Measurements from ENCODE around the gene MAPK8IP2.

The MAPK8IP2 gene

GRCh38 chr22:50621356-50621880 lies 20.8 kb downstream of the MAPK8IP2 start:
- TF ChIP-seq FOXP2 (optimal IDR thresholded peaks at IDR 0.05; ENCODE audit: borderline replicate concordance, extremely low read depth, extremely low read length, insufficient read depth) (no peak), POLR2AphosphoS5 (IDR thresholded peaks at IDR 0.05; ENCODE audit: low read depth, low read length) (no peak), SIN3A (IDR thresholded peaks at IDR 0.05; ENCODE audit: borderline replicate concordance, insufficient read depth, low read length) (no peak), REST (IDR thresholded peaks at IDR 0.05; ENCODE audit: insufficient read depth in 1 of 2, low read depth in 2 of 2, low read length in 2 of 2) (no peak), TAF1 (IDR thresholded peaks at IDR 0.05; ENCODE audit: borderline replicate concordance, insufficient read depth, low read length) (no peak)

GRCh38 chr22:50621948-50622722 lies 21.5 kb downstream of the MAPK8IP2 start:
- TF ChIP-seq FOXP2 (optimal IDR thresholded peaks at IDR 0.05; ENCODE audit: borderline replicate concordance, extremely low read depth, extremely low read length, insufficient read depth) (no peak), REST (IDR thresholded peaks at IDR 0.05; ENCODE audit: insufficient read depth in 1 of 2, low read depth in 2 of 2, low read length in 2 of 2) (no peak), TAF1 (IDR thresholded peaks at IDR 0.05; ENCODE audit: borderline replicate concordance, insufficient read depth, low read length) (no peak), POLR2AphosphoS5 (IDR thresholded peaks at IDR 0.05; ENCODE audit: low read depth, low read length) (no peak), SIN3A (IDR thresholded peaks at IDR 0.05; ENCODE audit: borderline replicate concordance, insufficient read depth, low read length) (no peak)

- TF ChIP-seq REST (IDR thresholded peaks at IDR 0.05; ENCODE audit: insufficient read depth in 1 of 2, low read depth in 2 of 2, low read length in 2 of 2) (no peak), TAF1 (IDR thresholded peaks at IDR 0.05; ENCODE audit: borderline replicate concordance, insufficient read depth, low read length) (no peak), FOXP2 (optimal IDR thresholded peaks at IDR 0.05; ENCODE audit: borderline replicate concordance, extremely low read depth, extremely low read length, insufficient read depth) (no peak), SIN3A (IDR thresholded peaks at IDR 0.05; ENCODE audit: borderline replicate concordance, insufficient read depth, low read length) (no peak), POLR2AphosphoS5 (IDR thresholded peaks at IDR 0.05; ENCODE audit: low read depth, low read length) (no peak)
Measured at GRCh38 chr22:50622723-50623327, 22.2 kb downstream of the MAPK8IP2 start.

GRCh38 chr22:50624347-50625130 lies 23.9 kb downstream of the MAPK8IP2 start:
- no peak for TF ChIP-seq REST (IDR thresholded peaks at IDR 0.05; ENCODE audit: insufficient read depth in 1 of 2, low read depth in 2 of 2, low read length in 2 of 2)
- TF ChIP-seq TAF1 (IDR thresholded peaks at IDR 0.05; ENCODE audit: borderline replicate concordance, insufficient read depth, low read length), result no peak
- no peak for TF ChIP-seq SIN3A (IDR thresholded peaks at IDR 0.05; ENCODE audit: borderline replicate concordance, insufficient read depth, low read length)
- TF ChIP-seq FOXP2 (optimal IDR thresholded peaks at IDR 0.05; ENCODE audit: borderline replicate concordance, extremely low read depth, extremely low read length, insufficient read depth), result no peak
- TF ChIP-seq POLR2AphosphoS5 (IDR thresholded peaks at IDR 0.05; ENCODE audit: low read depth, low read length), result no peak
